Measurements from ENCODE around the gene CCDC85B. TPM values are rescaled to one million over a fixed set of nuclear protein-coding genes. Genes with fewer than 3 reads are reported as not detected.

CCDC85B gene
- total RNA-seq, 4 donors from 2014 or later = 63.5 to 99.5 (median 84.6) TPM

GRCh38 chr11:65862941-65863888 is 27.3 kb upstream of the CCDC85B start:
- no peaks in the 10 kb centered on the region for H3K27me3 ChIP-seq
- H3K4me1 ChIP-seq = peaks cover 22 to 71% (median 56%) of the 10 kb centered on the region in 4 donors
- peaks cover 35 to 69% (median 66%) of the 10 kb centered on the region in 4 donors for H3K36me3 ChIP-seq
- no peak overlapping the region for H3K4me3 ChIP-seq
- intact Hi-C loops (cut with DNase I) = no loop called here
- peak overlapping the region; percentile 98 to 100 (median 98) for H3K27ac ChIP-seq (replicated peaks in 1 of 4)
- DNase-seq (ENCODE audit: extremely low spot score) = no peak
- 75% methylated on average over 8 of the region's 24 CpGs for WGBS
- H3K9me3 ChIP-seq = no peaks in the 10 kb centered on the region
- TF ChIP-seq CTCF (IDR thresholded peaks at IDR 0.05) = no peak
- no peak for TF ChIP-seq POLR2AphosphoS5 (IDR thresholded peaks at IDR 0.05)

GRCh38 chr11:65863889-65864705 is 26.4 kb upstream of the CCDC85B start:
- H3K36me3 ChIP-seq = peaks cover 35 to 77% (median 74%) of the 10 kb centered on the region in 4 donors
- DNase-seq (ENCODE audit: extremely low spot score) = no peak

GRCh38 chr11:65864706-65865471 is 25.6 kb upstream of the CCDC85B start:
- Histone ChIP-seq H3K27ac (replicated peaks in 1 of 4) (peak overlapping the region in 1 of 4 donors; percentile 36), H3K36me3 (peaks cover 35 to 84% (median 81%) of the 10 kb centered on the region in 4 donors), H3K9me3 (no peaks in the 10 kb centered on the region), H3K4me3 (no peak overlapping the region), H3K27me3 (no peaks in the 10 kb centered on the region), H3K4me1 (peaks cover 19 to 76% (median 49%) of the 10 kb centered on the region in 4 donors)
- TF ChIP-seq POLR2AphosphoS5 (IDR thresholded peaks at IDR 0.05) (no peak), CTCF (IDR thresholded peaks at IDR 0.05) (no peak), EP300 (IDR thresholded peaks at IDR 0.05) (no peak), POLR2A (IDR thresholded peaks at IDR 0.05; ENCODE audit: low read depth) (no peak)
- DNase-seq (ENCODE audit: extremely low spot score) = no peak
- 86% methylated on average over 13 of the region's 18 CpGs for WGBS
- intact Hi-C loops (cut with DNase I) = no loop called here

More at GRCh38 chr11:65863889-65864705, 26.4 kb upstream of the CCDC85B start:
- TF ChIP-seq POLR2AphosphoS5 (IDR thresholded peaks at IDR 0.05) = peak in 1 of 2 donors; percentile 4
- TF ChIP-seq CTCF (IDR thresholded peaks at IDR 0.05) = no peak
- no peak for TF ChIP-seq EP300 (IDR thresholded peaks at IDR 0.05)
- no peaks in the 10 kb centered on the region for H3K9me3 ChIP-seq
- intact Hi-C loops (cut with DNase I) = no loop called here
- no peaks in the 10 kb centered on the region for H3K27me3 ChIP-seq
- H3K4me3 ChIP-seq = no peak overlapping the region
- peaks cover 22 to 74% (median 50%) of the 10 kb centered on the region in 4 donors for H3K4me1 ChIP-seq
- 87% methylated on average over 7 of the region's 12 CpGs for WGBS
- peak overlapping the region in 2 of 4 donors; percentile 98 to 100 for H3K27ac ChIP-seq (replicated peaks in 1 of 4)

- DNase-seq (ENCODE audit: extremely low spot score) = no peak
- Histone ChIP-seq H3K9me3 (no peaks in the 10 kb centered on the region), H3K4me3 (no peak overlapping the region), H3K4me1 (peaks cover 23 to 81% (median 54%) of the 10 kb centered on the region in 4 donors), H3K27ac (replicated peaks in 1 of 4) (peak overlapping the region in 1 of 4 donors; percentile 36), H3K27me3 (no peaks in the 10 kb centered on the region), H3K36me3 (peaks cover 35 to 92% (median 85%) of the 10 kb centered on the region in 4 donors)
- 60% methylated on average over 4 of the region's 9 CpGs for WGBS
- intact Hi-C loops (cut with DNase I) = no loop called here
- no peak for TF ChIP-seq CTCF (IDR thresholded peaks at IDR 0.05)
- TF ChIP-seq POLR2AphosphoS5 (IDR thresholded peaks at IDR 0.05) = no peak
- TF ChIP-seq EP300 (IDR thresholded peaks at IDR 0.05) = no peak
- no peak for TF ChIP-seq POLR2A (IDR thresholded peaks at IDR 0.05; ENCODE audit: low read depth)
Measured at GRCh38 chr11:65865550-65866172, 24.8 kb upstream of the CCDC85B start.

Measured in esophagus muscularis mucosa (tissue), 4 donors.